Raji (cell line): Measurements from ENCODE around the gene HKDC1.

Source experiments
- POLR2A ChIP-seq: IDR thresholded peaks from 2 replicates; pipeline ENCODE4 v1.6.1; 2011; ENCODE audit warnings: low read depth, low read length, control low read depth; ENCODE audit not compliant: insufficient read depth

The HKDC1 gene

GRCh38 chr10:69229616-69229916 lies 9.4 kb downstream of the HKDC1 start:
- no peak for TF ChIP-seq POLR2A

- TF ChIP-seq POLR2A, result no peak
Measured at GRCh38 chr10:69230128-69230527, 10.0 kb downstream of the HKDC1 start.

GRCh38 chr10:69232252-69232651 lies 12.1 kb downstream of the HKDC1 start:
- no peak for TF ChIP-seq POLR2A

GRCh38 chr10:69232736-69233480 lies 12.8 kb downstream of the HKDC1 start:
- TF ChIP-seq POLR2A, result no peak

- no peak for TF ChIP-seq POLR2A
Measured at GRCh38 chr10:69234447-69234846, 14.3 kb downstream of the HKDC1 start.

GRCh38 chr10:69237528-69238159 lies 17.5 kb downstream of the HKDC1 start:
- TF ChIP-seq POLR2A, result no peak

GRCh38 chr10:69239136-69239535 lies 19.0 kb downstream of the HKDC1 start:
- TF ChIP-seq POLR2A, result no peak

- no peak for TF ChIP-seq POLR2A
Measured at GRCh38 chr10:69239816-69240434, 19.8 kb downstream of the HKDC1 start.

GRCh38 chr10:69240455-69240854 lies 20.3 kb downstream of the HKDC1 start:
- TF ChIP-seq POLR2A, result no peak

- no peak for TF ChIP-seq POLR2A
Measured at GRCh38 chr10:69241575-69241974, 21.4 kb downstream of the HKDC1 start.

GRCh38 chr10:69242040-69242851 lies 22.1 kb downstream of the HKDC1 start:
- no peak for TF ChIP-seq POLR2A

GRCh38 chr10:69242852-69243212 lies 22.7 kb downstream of the HKDC1 start:
- no peak for TF ChIP-seq POLR2A

GRCh38 chr10:69243817-69244216 lies 23.7 kb downstream of the HKDC1 start:
- no peak for TF ChIP-seq POLR2A

GRCh38 chr10:69246036-69246435 lies 25.9 kb downstream of the HKDC1 start:
- no peak for TF ChIP-seq POLR2A

GRCh38 chr10:69246581-69247312 lies 26.6 kb downstream of the HKDC1 start:
- no peak for TF ChIP-seq POLR2A
